IPS-18a (cell line): ENCODE data around the gene ROPN1L.

Experiments used
- H3K27ac ChIP-seq: one replicate; pipeline ENCODE4 v1.5.1; 2013; ENCODE audit warnings: low read length
- H3K27me3 ChIP-seq: one replicate; pipeline ENCODE4 v1.6.1; 2013; ENCODE audit warnings: mild to moderate bottlenecking, low read length; ENCODE audit not compliant: control insufficient read depth, insufficient read depth
- H3K36me3 ChIP-seq: one replicate; pipeline ENCODE4 v1.6.1; 2013; ENCODE audit warnings: low read depth, low read length; ENCODE audit not compliant: control insufficient read depth
- H3K4me1 ChIP-seq: one replicate; pipeline ENCODE4 v1.6.1; 2013; ENCODE audit warnings: low read depth, low read length; ENCODE audit not compliant: control insufficient read depth
- H3K4me3 ChIP-seq: one replicate; pipeline ENCODE4 v1.5.1; 2013; ENCODE audit warnings: low read length
- H3K9ac ChIP-seq: one replicate; pipeline ENCODE4 v1.6.1; 2013; ENCODE audit warnings: mild to moderate bottlenecking, low read length, moderate library complexity
- H3K9me3 ChIP-seq: one replicate; pipeline ENCODE4 v1.6.1; 2013; ENCODE audit warnings: low read depth, low read length; ENCODE audit not compliant: control insufficient read depth

Gene ROPN1L

GRCh38 chr5:10448754-10449360, 7.2 kb downstream of the ROPN1L start:
- Histone ChIP-seq H3K4me1 (no peaks in the 10 kb centered on the region), H3K4me3 (no peak overlapping the region), H3K9me3 (no peaks in the 10 kb centered on the region), H3K9ac (no peak overlapping the region), H3K27ac (no peak overlapping the region), H3K27me3 (peaks cover 2% of the 10 kb centered on the region), H3K36me3 (no peaks in the 10 kb centered on the region)

DNA sequence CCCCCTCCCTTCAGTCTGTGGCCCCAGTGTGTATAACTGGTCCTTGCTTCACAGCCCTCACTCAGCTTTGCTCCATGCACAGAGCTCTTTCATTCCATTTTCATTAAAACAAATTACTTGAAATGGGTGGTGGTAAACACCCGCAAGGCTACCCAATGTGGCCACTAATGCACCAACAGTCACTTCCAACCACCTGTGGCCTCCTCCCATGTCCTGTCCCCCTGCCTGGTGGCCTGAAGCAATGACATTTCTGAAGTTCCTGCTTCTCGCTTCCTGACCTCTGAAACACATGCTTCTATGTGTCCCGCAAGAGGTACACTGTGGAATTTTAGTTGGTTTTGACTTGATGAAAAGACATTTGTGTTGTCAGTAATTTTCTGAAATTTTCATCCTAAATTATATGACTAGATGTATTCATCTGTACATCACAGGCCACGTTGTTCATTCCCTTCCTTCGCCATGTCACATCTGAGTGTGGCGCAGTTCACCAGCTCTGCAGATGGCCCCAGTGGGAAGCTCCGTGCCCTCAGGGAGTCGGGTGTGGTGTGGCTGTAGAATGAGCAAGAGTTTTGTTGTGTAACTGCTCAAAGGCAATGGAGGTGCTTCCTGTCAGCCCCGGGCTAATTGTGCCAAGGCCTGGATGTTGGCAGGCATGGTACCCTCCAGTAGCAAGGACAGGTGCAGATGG, 9.6 kb downstream of the ROPN1L start:
- H3K9ac ChIP-seq, result no peak overlapping the region
- H3K36me3 ChIP-seq, result no peaks in the 10 kb centered on the region
- no peak overlapping the region for H3K27ac ChIP-seq
- H3K4me1 ChIP-seq, result peaks cover 11% of the 10 kb centered on the region
- H3K9me3 ChIP-seq, result no peaks in the 10 kb centered on the region
- no peaks in the 10 kb centered on the region for H3K27me3 ChIP-seq
- H3K4me3 ChIP-seq, result no peak overlapping the region

DNA sequence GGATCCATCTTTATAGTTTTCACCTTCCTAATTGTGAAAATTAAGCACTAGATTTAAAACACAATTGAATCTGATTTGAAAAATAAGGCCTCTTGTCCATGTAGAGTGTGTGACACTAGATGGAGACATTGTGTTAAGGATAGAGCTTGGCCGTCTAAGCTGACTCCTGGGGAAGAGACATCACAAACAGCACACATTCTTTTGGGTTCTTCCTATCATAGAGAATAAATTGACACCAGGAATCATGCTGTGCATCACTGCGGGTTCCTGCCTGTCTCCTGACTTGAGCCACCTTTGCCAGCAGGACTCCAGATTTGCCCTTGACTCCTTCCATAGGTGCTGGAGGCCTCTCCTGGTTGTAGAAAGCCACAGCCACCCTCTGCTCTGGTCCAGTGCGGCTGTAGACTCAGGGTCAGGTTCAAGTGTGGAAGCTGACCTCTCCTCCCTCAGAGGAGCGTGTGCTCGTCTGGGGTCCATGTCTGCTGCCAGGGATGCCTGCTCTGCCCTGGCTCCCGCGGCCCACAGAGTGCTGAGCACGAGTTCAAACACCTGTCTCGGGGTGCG, 11.2 kb downstream of the ROPN1L start:
- Histone ChIP-seq H3K4me1 (peaks cover 11% of the 10 kb centered on the region), H3K27me3 (no peaks in the 10 kb centered on the region), H3K36me3 (no peaks in the 10 kb centered on the region), H3K27ac (no peak overlapping the region), H3K9me3 (no peaks in the 10 kb centered on the region), H3K9ac (no peak overlapping the region), H3K4me3 (no peak overlapping the region)

DNA sequence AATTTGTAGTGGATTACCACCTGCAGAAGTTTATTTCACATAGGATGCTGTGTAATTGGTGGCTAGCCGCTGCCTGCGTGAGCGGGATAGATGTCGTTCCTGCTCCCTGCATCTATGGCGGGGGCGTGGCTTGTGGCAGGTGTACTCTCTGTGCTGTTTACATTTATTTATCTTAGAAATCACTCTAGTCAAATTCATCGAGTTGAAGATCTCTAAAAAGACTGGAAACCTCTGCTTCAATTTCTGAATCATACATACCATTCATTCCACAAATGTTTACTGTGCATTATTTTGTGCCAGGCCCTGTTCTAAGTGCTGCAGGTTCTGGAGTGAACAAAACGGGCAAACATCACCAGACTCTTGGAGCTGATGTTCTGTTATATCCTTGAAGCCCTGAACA, 11.9 kb downstream of the ROPN1L start:
- Histone ChIP-seq H3K27ac (no peak overlapping the region), H3K4me3 (no peak overlapping the region), H3K9me3 (no peaks in the 10 kb centered on the region), H3K36me3 (no peaks in the 10 kb centered on the region), H3K27me3 (no peaks in the 10 kb centered on the region), H3K9ac (no peak overlapping the region), H3K4me1 (peaks cover 11% of the 10 kb centered on the region)

DNA sequence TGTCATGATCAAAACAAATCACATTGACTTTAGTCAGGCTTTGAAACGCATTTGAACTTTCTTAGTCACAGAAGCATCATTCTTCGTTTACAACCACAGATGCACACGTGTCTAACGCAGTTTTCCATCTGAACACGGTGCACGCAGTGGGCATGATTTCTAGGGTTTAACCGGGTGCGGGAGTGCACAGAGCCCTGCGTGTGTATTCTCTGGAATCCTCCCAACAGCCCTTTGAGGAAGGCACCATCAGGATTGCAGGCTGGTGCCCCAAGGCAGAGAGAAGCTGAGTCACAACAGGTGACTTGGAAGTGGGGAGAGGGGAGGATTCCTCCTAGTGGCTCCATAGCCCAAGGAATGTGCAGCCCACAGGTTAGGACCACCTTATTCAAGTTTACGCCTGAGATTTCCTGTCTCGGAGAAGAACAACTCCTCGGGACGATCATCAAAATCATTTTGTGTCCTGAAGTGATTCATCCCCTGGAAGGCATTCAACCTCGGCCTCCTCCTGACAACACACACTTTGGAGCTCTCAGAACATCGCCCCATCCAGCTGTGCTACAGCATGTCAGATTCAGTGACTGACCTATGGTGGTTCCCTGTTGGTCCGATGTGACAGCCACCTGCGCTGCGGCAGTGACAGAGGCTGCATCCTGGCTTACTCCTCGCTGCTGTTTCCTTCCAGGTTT, 13.1 kb downstream of the ROPN1L start:
- Histone ChIP-seq H3K9me3 (no peaks in the 10 kb centered on the region), H3K4me3 (no peak overlapping the region), H3K36me3 (no peaks in the 10 kb centered on the region), H3K27me3 (no peaks in the 10 kb centered on the region), H3K27ac (no peak overlapping the region), H3K4me1 (peaks cover 11% of the 10 kb centered on the region), H3K9ac (no peak overlapping the region)

GRCh38 chr5:10455277-10455670, 13.6 kb downstream of the ROPN1L start:
- no peaks in the 10 kb centered on the region for H3K9me3 ChIP-seq
- no peaks in the 10 kb centered on the region for H3K36me3 ChIP-seq
- no peak overlapping the region for H3K27ac ChIP-seq
- H3K9ac ChIP-seq, result no peak overlapping the region
- no peaks in the 10 kb centered on the region for H3K27me3 ChIP-seq
- no peak overlapping the region for H3K4me3 ChIP-seq
- peaks cover 11% of the 10 kb centered on the region for H3K4me1 ChIP-seq

- peaks cover 11% of the 10 kb centered on the region for H3K4me1 ChIP-seq
- no peak overlapping the region for H3K27ac ChIP-seq
These were observed 15.1 kb downstream of the ROPN1L start for GRCh38 chr5:10456583-10457420.

GRCh38 chr5:10457682-10458574, 16.2 kb downstream of the ROPN1L start:
- H3K27ac ChIP-seq, result no peak overlapping the region
- no peaks in the 10 kb centered on the region for H3K36me3 ChIP-seq
- no peak overlapping the region for H3K9ac ChIP-seq
- H3K27me3 ChIP-seq, result no peaks in the 10 kb centered on the region
- peaks cover 11% of the 10 kb centered on the region for H3K4me1 ChIP-seq
- no peak overlapping the region for H3K4me3 ChIP-seq
- H3K9me3 ChIP-seq, result no peaks in the 10 kb centered on the region

More at GRCh38 chr5:10456583-10457420, 15.1 kb downstream of the ROPN1L start:
- Histone ChIP-seq H3K4me3 (no peak overlapping the region), H3K9ac (no peak overlapping the region), H3K9me3 (no peaks in the 10 kb centered on the region), H3K27me3 (no peaks in the 10 kb centered on the region), H3K36me3 (no peaks in the 10 kb centered on the region)

- H3K27me3 ChIP-seq, result no peaks in the 10 kb centered on the region
- H3K9me3 ChIP-seq, result no peaks in the 10 kb centered on the region
- H3K27ac ChIP-seq, result no peak overlapping the region
- H3K9ac ChIP-seq, result no peak overlapping the region
- peaks cover 11% of the 10 kb centered on the region for H3K4me1 ChIP-seq
- no peaks in the 10 kb centered on the region for H3K36me3 ChIP-seq
- H3K4me3 ChIP-seq, result no peak overlapping the region
These were observed 17.7 kb downstream of the ROPN1L start for GRCh38 chr5:10459080-10460055.
